ENCODE measurements around the gene RUNX2.

DNA sequence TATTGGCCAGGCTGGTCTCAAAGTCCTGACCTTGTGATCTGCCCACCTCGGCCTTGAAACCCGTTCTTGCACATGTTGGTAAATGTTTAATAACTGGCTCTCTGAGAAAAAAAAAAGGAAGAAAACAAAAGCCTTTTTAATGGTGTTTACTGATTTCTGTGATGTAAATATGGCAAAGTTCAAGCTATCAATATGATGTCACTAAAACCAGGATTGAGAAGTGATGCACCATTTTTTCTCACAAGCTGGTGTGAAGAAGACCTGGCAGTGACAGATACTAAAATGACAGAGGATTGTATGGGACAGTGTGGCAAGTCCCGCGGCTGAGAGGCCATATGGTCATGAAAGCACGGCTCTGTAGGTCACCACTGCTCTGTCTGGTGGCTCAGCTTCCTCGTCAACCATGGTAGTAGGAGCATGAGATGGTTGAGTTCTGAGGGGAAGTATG, 245.9 kb downstream of the RUNX2 start:
- TF ChIP-seq, protein P1, sequence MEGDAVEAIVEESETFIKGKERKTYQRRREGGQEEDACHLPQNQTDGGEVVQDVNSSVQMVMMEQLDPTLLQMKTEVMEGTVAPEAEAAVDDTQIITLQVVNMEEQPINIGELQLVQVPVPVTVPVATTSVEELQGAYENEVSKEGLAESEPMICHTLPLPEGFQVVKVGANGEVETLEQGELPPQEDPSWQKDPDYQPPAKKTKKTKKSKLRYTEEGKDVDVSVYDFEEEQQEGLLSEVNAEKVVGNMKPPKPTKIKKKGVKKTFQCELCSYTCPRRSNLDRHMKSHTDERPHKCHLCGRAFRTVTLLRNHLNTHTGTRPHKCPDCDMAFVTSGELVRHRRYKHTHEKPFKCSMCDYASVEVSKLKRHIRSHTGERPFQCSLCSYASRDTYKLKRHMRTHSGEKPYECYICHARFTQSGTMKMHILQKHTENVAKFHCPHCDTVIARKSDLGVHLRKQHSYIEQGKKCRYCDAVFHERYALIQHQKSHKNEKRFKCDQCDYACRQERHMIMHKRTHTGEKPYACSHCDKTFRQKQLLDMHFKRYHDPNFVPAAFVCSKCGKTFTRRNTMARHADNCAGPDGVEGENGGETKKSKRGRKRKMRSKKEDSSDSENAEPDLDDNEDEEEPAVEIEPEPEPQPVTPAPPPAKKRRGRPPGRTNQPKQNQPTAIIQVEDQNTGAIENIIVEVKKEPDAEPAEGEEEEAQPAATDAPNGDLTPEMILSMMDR (IDR thresholded peaks at IDR 0.05) = no peak
- no peak for TF ChIP-seq EZH2phosphoT487 (IDR thresholded peaks at IDR 0.05)
